Mammary epithelial cell (primary cell): ENCODE measurements around the gene HIGD2A.

Source experiments
- EZH2 ChIP-seq: IDR thresholded peaks from 2 replicates; pipeline ENCODE4 v1.6.1; 2012; ENCODE audit warnings: low read length, inconsistent platforms, borderline replicate concordance
- TF ChIP-seq, protein P1 (sequence below), 2 donors: IDR thresholded peaks in 1 of 2; conservative IDR thresholded peaks in 1 of 2; 2 replicates each; pipeline ENCODE4 v1.5.1; 2011 to 2012; ENCODE audit warnings: inconsistent platforms in 2 of 2, low read length in 2 of 2, mild to moderate bottlenecking in 2 of 2, control low read depth in 1 of 2, low read depth in 1 of 2; ENCODE audit not compliant: insufficient read depth in 1 of 2; ENCODE audit errors: extremely low read depth in 1 of 2

DNA sequence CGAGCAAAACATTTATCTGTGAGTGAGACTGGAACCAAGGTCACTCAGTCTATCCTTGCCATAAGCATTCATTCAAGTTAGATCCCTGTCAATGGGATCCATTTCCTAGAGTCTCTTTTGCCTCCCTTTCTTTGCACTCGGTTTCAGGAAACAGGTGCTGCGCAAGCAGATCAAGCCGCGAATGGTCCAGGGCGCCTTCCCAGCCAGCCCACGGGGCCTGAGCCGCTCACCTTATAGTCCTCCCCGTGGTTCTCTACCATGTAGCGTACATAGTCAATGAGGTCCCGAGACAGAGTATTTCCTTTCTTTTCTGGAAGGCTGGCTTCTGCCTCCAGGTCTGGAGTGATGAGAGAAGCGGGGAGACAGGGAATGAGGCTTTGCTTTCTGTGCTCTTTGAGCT lies 3.6 kb upstream of the HIGD2A start:
- TF ChIP-seq, protein P1, sequence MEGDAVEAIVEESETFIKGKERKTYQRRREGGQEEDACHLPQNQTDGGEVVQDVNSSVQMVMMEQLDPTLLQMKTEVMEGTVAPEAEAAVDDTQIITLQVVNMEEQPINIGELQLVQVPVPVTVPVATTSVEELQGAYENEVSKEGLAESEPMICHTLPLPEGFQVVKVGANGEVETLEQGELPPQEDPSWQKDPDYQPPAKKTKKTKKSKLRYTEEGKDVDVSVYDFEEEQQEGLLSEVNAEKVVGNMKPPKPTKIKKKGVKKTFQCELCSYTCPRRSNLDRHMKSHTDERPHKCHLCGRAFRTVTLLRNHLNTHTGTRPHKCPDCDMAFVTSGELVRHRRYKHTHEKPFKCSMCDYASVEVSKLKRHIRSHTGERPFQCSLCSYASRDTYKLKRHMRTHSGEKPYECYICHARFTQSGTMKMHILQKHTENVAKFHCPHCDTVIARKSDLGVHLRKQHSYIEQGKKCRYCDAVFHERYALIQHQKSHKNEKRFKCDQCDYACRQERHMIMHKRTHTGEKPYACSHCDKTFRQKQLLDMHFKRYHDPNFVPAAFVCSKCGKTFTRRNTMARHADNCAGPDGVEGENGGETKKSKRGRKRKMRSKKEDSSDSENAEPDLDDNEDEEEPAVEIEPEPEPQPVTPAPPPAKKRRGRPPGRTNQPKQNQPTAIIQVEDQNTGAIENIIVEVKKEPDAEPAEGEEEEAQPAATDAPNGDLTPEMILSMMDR (conservative IDR thresholded peaks at IDR 0.05 in 1 of 2, IDR thresholded peaks at IDR 0.05 in 1 of 2; ENCODE audit: extremely low read depth in 1 of 2, insufficient read depth in 1 of 2, low read depth in 1 of 2, low read length in 2 of 2), result no peak
- TF ChIP-seq EZH2, result no peak
